Cardiac fibroblast (primary cell): ENCODE data around the gene APOOL.
"Not testable (repeated sequence)": the region's sequence is repeated elsewhere in the genome, so short reads cannot be mapped to it uniquely, and the experiment has no call there.

Source experiments
- DNase-seq, 2 donors: peaks; one replicate each; pipeline versions ENCODE4 v3.0.0 to v3.0.0-alpha.2; 2010; ENCODE audit warnings: low read depth in 2 of 2
- H3K4me3 ChIP-seq, 2 donors: replicated peaks in 1 of 2; 1 replicate in 1 of 2; 2 replicates in 1 of 2; pipeline ENCODE4 v1.5.1; 2011; ENCODE audit warnings: low read depth in 2 of 2, low read length in 2 of 2, mild to moderate bottlenecking in 2 of 2, moderate library complexity in 1 of 2
- TF ChIP-seq, protein P1 (sequence below): IDR thresholded peaks from one replicate; pipeline ENCODE4 v1.5.1; 2011; ENCODE audit warnings: low read depth, mild to moderate bottlenecking, low read length, inconsistent platforms

APOOL gene

DNA sequence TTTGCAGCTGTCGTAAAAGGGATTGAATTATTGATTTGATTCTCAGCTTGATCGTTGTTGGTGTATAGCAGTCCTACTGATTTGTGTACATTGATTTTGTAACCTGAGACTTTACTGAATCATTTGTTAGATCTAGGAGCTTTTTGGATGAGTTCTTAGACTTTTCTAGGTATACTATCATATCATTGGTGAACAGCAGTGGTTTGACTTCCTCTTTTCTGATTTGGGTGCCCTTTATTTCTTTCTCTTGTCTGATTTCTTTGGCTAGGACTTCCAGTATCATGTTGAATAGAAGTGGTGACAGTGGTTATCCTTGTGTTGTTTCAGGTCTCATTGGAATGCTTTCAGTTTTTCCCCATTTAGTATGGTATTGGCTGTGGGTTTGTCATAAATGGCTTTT is 8.4 kb downstream of the APOOL start:
- no peak overlapping the region for H3K4me3 ChIP-seq
- no peak for DNase-seq
- TF ChIP-seq, protein P1, sequence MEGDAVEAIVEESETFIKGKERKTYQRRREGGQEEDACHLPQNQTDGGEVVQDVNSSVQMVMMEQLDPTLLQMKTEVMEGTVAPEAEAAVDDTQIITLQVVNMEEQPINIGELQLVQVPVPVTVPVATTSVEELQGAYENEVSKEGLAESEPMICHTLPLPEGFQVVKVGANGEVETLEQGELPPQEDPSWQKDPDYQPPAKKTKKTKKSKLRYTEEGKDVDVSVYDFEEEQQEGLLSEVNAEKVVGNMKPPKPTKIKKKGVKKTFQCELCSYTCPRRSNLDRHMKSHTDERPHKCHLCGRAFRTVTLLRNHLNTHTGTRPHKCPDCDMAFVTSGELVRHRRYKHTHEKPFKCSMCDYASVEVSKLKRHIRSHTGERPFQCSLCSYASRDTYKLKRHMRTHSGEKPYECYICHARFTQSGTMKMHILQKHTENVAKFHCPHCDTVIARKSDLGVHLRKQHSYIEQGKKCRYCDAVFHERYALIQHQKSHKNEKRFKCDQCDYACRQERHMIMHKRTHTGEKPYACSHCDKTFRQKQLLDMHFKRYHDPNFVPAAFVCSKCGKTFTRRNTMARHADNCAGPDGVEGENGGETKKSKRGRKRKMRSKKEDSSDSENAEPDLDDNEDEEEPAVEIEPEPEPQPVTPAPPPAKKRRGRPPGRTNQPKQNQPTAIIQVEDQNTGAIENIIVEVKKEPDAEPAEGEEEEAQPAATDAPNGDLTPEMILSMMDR: no peak

DNA sequence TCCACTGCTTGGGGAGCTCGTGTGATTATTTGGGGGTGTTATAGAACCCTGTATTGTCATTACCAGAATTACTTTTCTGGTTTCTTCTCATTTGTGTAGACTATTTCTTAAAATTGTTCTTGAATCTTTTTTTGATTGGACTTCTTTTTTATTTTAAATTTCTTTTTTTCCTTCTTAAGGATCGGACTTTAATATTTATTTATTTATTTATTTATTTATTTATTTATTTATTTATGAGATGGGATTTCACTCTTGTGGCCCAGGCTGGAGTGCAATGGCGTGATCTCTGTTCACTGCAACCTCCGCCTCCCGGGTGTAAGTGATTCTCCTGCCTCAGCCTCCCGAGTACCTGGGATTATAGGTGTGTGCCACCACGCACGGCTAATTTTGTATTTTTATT is 11.7 kb downstream of the APOOL start:
- H3K4me3 ChIP-seq, DNase-seq: not testable (repeated sequence)

DNA sequence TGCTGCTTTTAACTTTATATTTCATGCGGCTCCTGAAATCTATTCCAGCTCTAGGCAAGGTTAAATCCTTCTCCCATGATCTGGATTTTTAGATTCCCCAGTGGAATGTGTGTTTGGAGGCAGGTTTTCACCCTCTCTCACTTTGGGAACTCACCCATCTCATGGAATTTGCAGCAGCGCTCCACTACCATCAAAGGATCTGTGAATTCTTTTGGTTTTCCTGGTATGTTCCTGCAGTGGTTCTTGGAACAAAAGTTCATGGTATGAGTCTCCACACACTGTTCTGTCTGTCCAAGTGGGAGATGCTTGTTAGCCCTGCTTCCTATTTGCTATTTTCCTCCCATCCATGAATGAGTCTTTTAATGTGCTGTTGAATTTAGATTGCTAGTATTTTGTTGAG is 14.0 kb downstream of the APOOL start:
- DNase-seq: peak in 1 of 2 donors; percentile 18
- TF ChIP-seq, protein P1: no peak
- no peak overlapping the region for H3K4me3 ChIP-seq

DNA sequence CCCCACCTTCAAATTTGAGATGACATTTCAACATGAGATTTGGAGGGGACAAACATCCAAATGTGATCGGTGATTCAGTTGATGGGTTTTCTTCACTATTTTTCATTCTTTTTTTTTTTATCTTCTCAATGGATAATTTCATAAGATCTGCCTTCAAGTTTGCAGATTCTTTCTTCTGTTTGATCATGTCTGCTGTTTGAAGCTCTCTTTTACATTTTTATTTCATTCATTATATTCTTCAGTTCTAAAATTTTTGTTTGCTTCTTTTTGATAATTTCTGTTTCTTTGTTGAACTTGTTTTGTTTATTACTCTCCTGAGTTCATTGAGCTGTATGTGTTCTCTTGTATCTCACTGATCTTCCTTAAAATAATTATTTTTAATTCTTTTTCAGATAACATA is 14.8 kb downstream of the APOOL start:
- no peak overlapping the region for H3K4me3 ChIP-seq
- DNase-seq: no peak
- TF ChIP-seq, protein P1: no peak

DNA sequence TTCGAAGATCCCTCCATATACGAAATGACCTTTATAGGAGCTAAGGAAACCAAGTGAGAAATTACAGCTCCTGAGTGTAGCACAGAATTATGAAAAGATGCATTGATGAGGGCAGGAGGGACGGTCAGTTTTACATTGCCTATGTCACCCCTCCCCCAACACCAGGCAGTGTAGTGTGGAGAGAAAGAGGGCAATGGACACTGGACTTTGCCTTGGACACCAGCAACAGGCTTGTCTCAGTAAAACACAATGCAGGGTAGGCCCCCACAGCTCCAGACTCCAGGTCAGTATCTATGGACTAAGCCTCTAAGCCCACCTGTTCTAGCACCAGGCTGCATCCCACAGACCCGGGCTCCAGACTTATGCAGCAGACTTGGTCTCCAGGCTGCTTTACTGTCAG is 16.5 kb downstream of the APOOL start:
- H3K4me3 ChIP-seq: no peak overlapping the region
- TF ChIP-seq, protein P1: no peak
- no peak for DNase-seq

DNA sequence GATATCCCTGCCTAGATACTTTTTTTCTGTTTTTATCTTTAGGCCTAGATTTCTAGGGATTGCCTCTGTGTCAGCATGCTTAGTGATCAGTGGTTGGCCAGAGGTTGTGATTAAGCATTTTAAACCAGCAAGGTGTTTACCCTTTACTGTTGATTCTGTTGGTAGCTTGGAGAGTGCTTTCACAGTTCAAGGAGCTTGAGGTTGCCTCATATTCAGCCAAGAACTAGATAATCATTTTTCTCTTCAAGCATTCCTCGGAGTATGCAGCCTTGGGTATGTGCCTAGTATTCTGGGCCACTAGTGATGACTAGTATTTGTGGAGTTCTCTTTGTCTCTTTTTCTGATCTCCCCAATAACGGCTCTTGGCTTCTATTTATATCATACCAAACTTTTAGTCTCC is 20.4 kb downstream of the APOOL start:
- peak in 1 of 2 donors; percentile 19 for DNase-seq
- TF ChIP-seq, protein P1: no peak
- H3K4me3 ChIP-seq: no peak overlapping the region

DNA sequence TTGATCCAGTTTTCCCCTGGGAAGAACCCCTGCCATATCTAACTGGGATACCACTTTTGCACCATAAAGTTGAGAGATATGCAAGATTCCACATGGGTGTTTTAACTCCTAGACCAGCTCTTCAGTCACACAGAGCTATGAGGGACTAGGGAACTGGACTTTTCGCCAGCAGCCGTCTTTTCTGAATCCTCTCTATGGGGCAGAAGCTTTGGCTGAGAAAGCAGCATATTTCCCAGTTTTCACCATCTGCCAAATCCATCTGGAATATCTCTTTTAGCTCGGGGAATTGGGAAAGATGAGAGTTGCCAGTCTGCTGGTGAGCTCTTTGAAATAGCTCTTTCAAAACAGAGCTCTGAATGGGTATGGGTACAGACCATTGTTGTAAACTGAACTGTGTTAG is 20.9 kb downstream of the APOOL start:
- no peak overlapping the region for H3K4me3 ChIP-seq
- DNase-seq: no peak
- TF ChIP-seq, protein P1: no peak
